ES-I3 (cell line): ENCODE results near the gene S100A7A.

Source experiments
- H3K36me3 ChIP-seq: 2 replicates; pipeline ENCODE4 v1.6.1; 2013; ENCODE audit warnings: mild to moderate bottlenecking, low read length, control low read depth, moderate library complexity; ENCODE audit not compliant: insufficient read depth
- H3K4me1 ChIP-seq: 2 replicates; pipeline ENCODE4 v1.6.1; 2013; ENCODE audit warnings: mild to moderate bottlenecking, control low read depth, low read length; ENCODE audit not compliant: insufficient read depth
- H3K9ac ChIP-seq: 2 replicates; pipeline ENCODE4 v1.6.1; 2013; ENCODE audit warnings: low read depth, mild to moderate bottlenecking, low read length, moderate library complexity
- H3K9me3 ChIP-seq: 2 replicates; pipeline ENCODE4 v1.6.1; 2013; ENCODE audit warnings: mild to moderate bottlenecking, low read length, moderate library complexity; ENCODE audit not compliant: control insufficient read depth, insufficient read depth

The S100A7A gene

GRCh38 chr1:153415850-153416570 lies at the start of gene S100A7A:
S100A7A (plus strand) TSS chr1:153416520; CDS start chr1:153418083, 1,563 bp downstream.
- no peaks in the 10 kb centered on the region for H3K4me1 ChIP-seq
- no peaks in the 10 kb centered on the region for H3K36me3 ChIP-seq

GRCh38 chr1:153367090-153367489 lies 49.2 kb upstream of the S100A7A start:
- Histone ChIP-seq H3K9ac (no peak overlapping the region), H3K36me3 (no peaks in the 10 kb centered on the region), H3K9me3 (no peaks in the 10 kb centered on the region), H3K4me1 (no peaks in the 10 kb centered on the region)

More at GRCh38 chr1:153415850-153416570, at the start of gene S100A7A:
- Histone ChIP-seq H3K9ac (no peak within 1 kb of the TSS), H3K9me3 (no peaks in the 10 kb centered on the region)

- Histone ChIP-seq H3K36me3 (no peaks in the 10 kb centered on the region), H3K9ac (no peak overlapping the region), H3K9me3 (no peaks in the 10 kb centered on the region), H3K4me1 (no peaks in the 10 kb centered on the region)
These were observed 47.8 kb upstream of the S100A7A start for GRCh38 chr1:153368495-153368894.

- H3K36me3 ChIP-seq = no peaks in the 10 kb centered on the region
- no peaks in the 10 kb centered on the region for H3K9me3 ChIP-seq
These were observed 46.2 kb upstream of the S100A7A start for GRCh38 chr1:153370146-153370545.

GRCh38 chr1:153371231-153371630 lies 45.1 kb upstream of the S100A7A start:
- Histone ChIP-seq H3K9ac (no peak overlapping the region), H3K36me3 (no peaks in the 10 kb centered on the region), H3K4me1 (no peaks in the 10 kb centered on the region), H3K9me3 (no peaks in the 10 kb centered on the region)

More at GRCh38 chr1:153370146-153370545, 46.2 kb upstream of the S100A7A start:
- no peak overlapping the region for H3K9ac ChIP-seq
- H3K4me1 ChIP-seq = no peaks in the 10 kb centered on the region

GRCh38 chr1:153372571-153372970 lies 43.7 kb upstream of the S100A7A start:
- Histone ChIP-seq H3K36me3 (no peaks in the 10 kb centered on the region), H3K4me1 (no peaks in the 10 kb centered on the region), H3K9ac (no peak overlapping the region), H3K9me3 (no peaks in the 10 kb centered on the region)

GRCh38 chr1:153374071-153374470 lies 42.2 kb upstream of the S100A7A start:
- no peaks in the 10 kb centered on the region for H3K4me1 ChIP-seq
- H3K36me3 ChIP-seq = no peaks in the 10 kb centered on the region
- no peak overlapping the region for H3K9ac ChIP-seq
- H3K9me3 ChIP-seq = no peaks in the 10 kb centered on the region

- no peaks in the 10 kb centered on the region for H3K9me3 ChIP-seq
- no peaks in the 10 kb centered on the region for H3K36me3 ChIP-seq
- H3K4me1 ChIP-seq = no peaks in the 10 kb centered on the region
- no peak within 1 kb of the TSS for H3K9ac ChIP-seq
These were observed 40.8 kb upstream of the S100A7A start, which contains the start of gene S100A12 for GRCh38 chr1:153375511-153375910. S100A12 (minus strand) TSS chr1:153375621; CDS start chr1:153374592, 1,029 bp downstream.

- Histone ChIP-seq H3K4me1 (no peaks in the 10 kb centered on the region), H3K9ac (no peak overlapping the region), H3K36me3 (no peaks in the 10 kb centered on the region), H3K9me3 (no peaks in the 10 kb centered on the region)
These were observed 36.7 kb upstream of the S100A7A start for GRCh38 chr1:153379591-153379990.

- Histone ChIP-seq H3K9ac (no peak overlapping the region), H3K9me3 (no peaks in the 10 kb centered on the region)
These were observed 35.6 kb upstream of the S100A7A start for GRCh38 chr1:153380711-153381110.

GRCh38 chr1:153384958-153385580 lies 31.3 kb upstream of the S100A7A start:
- no peaks in the 10 kb centered on the region for H3K4me1 ChIP-seq
- no peak overlapping the region for H3K9ac ChIP-seq
- no peaks in the 10 kb centered on the region for H3K36me3 ChIP-seq
- no peaks in the 10 kb centered on the region for H3K9me3 ChIP-seq

More at GRCh38 chr1:153380711-153381110, 35.6 kb upstream of the S100A7A start:
- H3K4me1 ChIP-seq = no peaks in the 10 kb centered on the region
- no peaks in the 10 kb centered on the region for H3K36me3 ChIP-seq

- Histone ChIP-seq H3K36me3 (no peaks in the 10 kb centered on the region), H3K9ac (no peak overlapping the region), H3K9me3 (no peaks in the 10 kb centered on the region), H3K4me1 (no peaks in the 10 kb centered on the region)
These were observed 29.8 kb upstream of the S100A7A start for GRCh38 chr1:153386500-153386901.

- H3K4me1 ChIP-seq = no peaks in the 10 kb centered on the region
These were observed 29.3 kb upstream of the S100A7A start for GRCh38 chr1:153387001-153387400.

GRCh38 chr1:153387785-153388184 lies 28.5 kb upstream of the S100A7A start:
- no peaks in the 10 kb centered on the region for H3K4me1 ChIP-seq
- no peak overlapping the region for H3K9ac ChIP-seq

More at GRCh38 chr1:153387001-153387400, 29.3 kb upstream of the S100A7A start:
- Histone ChIP-seq H3K9ac (no peak overlapping the region), H3K36me3 (no peaks in the 10 kb centered on the region), H3K9me3 (no peaks in the 10 kb centered on the region)

GRCh38 chr1:153389401-153389800 lies 26.9 kb upstream of the S100A7A start:
- Histone ChIP-seq H3K9me3 (no peaks in the 10 kb centered on the region), H3K36me3 (no peaks in the 10 kb centered on the region), H3K4me1 (no peaks in the 10 kb centered on the region), H3K9ac (no peak overlapping the region)

More at GRCh38 chr1:153387785-153388184, 28.5 kb upstream of the S100A7A start:
- Histone ChIP-seq H3K36me3 (no peaks in the 10 kb centered on the region), H3K9me3 (no peaks in the 10 kb centered on the region)
